ENCODE data around the gene PIGH.

DNA sequence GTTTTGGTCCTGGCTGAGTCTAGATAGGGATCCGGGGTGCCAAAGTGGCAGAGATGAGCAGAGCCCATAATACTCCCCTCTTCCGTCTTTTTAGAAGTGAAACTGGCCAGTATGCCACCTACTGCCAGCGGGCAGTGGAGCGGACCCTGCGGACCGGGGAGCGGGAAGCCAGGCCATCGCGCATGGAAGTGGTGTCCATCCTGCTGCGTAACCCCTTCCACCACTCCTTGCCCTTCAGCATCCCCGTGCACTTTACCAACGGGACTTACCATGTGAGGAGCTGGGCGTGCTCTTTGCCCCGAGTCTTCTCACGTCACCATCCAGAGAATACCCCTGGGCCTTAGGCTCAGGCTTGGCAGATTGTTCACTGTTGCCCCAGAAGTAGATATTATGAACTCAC is 21.0 kb downstream of the PIGH start:
- TF ChIP-seq POLR2A (IDR thresholded peaks at IDR 0.05), result no peak
- TF ChIP-seq, protein P1, sequence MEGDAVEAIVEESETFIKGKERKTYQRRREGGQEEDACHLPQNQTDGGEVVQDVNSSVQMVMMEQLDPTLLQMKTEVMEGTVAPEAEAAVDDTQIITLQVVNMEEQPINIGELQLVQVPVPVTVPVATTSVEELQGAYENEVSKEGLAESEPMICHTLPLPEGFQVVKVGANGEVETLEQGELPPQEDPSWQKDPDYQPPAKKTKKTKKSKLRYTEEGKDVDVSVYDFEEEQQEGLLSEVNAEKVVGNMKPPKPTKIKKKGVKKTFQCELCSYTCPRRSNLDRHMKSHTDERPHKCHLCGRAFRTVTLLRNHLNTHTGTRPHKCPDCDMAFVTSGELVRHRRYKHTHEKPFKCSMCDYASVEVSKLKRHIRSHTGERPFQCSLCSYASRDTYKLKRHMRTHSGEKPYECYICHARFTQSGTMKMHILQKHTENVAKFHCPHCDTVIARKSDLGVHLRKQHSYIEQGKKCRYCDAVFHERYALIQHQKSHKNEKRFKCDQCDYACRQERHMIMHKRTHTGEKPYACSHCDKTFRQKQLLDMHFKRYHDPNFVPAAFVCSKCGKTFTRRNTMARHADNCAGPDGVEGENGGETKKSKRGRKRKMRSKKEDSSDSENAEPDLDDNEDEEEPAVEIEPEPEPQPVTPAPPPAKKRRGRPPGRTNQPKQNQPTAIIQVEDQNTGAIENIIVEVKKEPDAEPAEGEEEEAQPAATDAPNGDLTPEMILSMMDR (IDR thresholded peaks at IDR 0.05), result no peak
